Measurements from ENCODE around the gene MRPL10.
A peak's percentile ranks its signal among the peaks of the same experiment; 100 is the strongest.

The MRPL10 gene

GRCh38 chr17:47860386-47860785, 29.0 kb upstream of the MRPL10 start:
- no peak for DNase-seq (ENCODE audit: low read depth in 2 of 2)

GRCh38 chr17:47857551-47858455, 26.5 kb upstream of the MRPL10 start:
- no peak for DNase-seq (ENCODE audit: low read depth in 2 of 2)

- DNase-seq (ENCODE audit: low read depth in 2 of 2), result no peak
These were observed 25.5 kb upstream of the MRPL10 start for GRCh38 chr17:47856830-47857229.

- DNase-seq (ENCODE audit: low read depth in 2 of 2), result no peak
These were observed 24.4 kb upstream of the MRPL10 start for GRCh38 chr17:47855737-47856136.

- DNase-seq (ENCODE audit: low read depth in 2 of 2), result no peak
These were observed 22.3 kb upstream of the MRPL10 start for GRCh38 chr17:47853616-47854015.

GRCh38 chr17:47852113-47852949, 21.0 kb upstream of the MRPL10 start:
- DNase-seq (ENCODE audit: low read depth in 2 of 2), result no peak

GRCh38 chr17:47851764-47852112, 20.4 kb upstream of the MRPL10 start:
- no peak for DNase-seq (ENCODE audit: low read depth in 2 of 2)

GRCh38 chr17:47850692-47851573, 19.6 kb upstream of the MRPL10 start, which contains the start of gene SP6:
Gene SP6, minus strand, starts transcription at chr17:47851163. Its CDS starts 2,734 bp downstream, at chr17:47848429.
- peak; percentile 39 to 68 for DNase-seq (ENCODE audit: low read depth in 2 of 2)

GRCh38 chr17:47850373-47850691, 19.0 kb upstream of the MRPL10 start:
- no peak for DNase-seq (ENCODE audit: low read depth in 2 of 2)

GRCh38 chr17:47848198-47848513, 16.8 kb upstream of the MRPL10 start:
- no peak for DNase-seq (ENCODE audit: low read depth in 2 of 2)

GRCh38 chr17:47847341-47848197, 16.2 kb upstream of the MRPL10 start:
- DNase-seq (ENCODE audit: low read depth in 2 of 2), result no peak

GRCh38 chr17:47846716-47847340, 15.5 kb upstream of the MRPL10 start:
- DNase-seq (ENCODE audit: low read depth in 2 of 2), result no peak

GRCh38 chr17:47845716-47846075, 14.4 kb upstream of the MRPL10 start:
- DNase-seq (ENCODE audit: low read depth in 2 of 2), result no peak

- DNase-seq (ENCODE audit: low read depth in 2 of 2), result no peak
These were observed 13.7 kb upstream of the MRPL10 start for GRCh38 chr17:47844814-47845715.

- no peak for DNase-seq (ENCODE audit: low read depth in 2 of 2)
These were observed 12.9 kb upstream of the MRPL10 start for GRCh38 chr17:47844227-47844626.

GRCh38 chr17:47843391-47843730, 12.0 kb upstream of the MRPL10 start:
- no peak for DNase-seq (ENCODE audit: low read depth in 2 of 2)

- DNase-seq (ENCODE audit: low read depth in 2 of 2), result no peak
These were observed 10.3 kb upstream of the MRPL10 start for GRCh38 chr17:47841488-47842291.

- peak; percentile 78 to 89 for DNase-seq (ENCODE audit: low read depth in 2 of 2)
These were observed 9.6 kb upstream of the MRPL10 start, which contains the start of gene SCRN2 for GRCh38 chr17:47840742-47841487. Gene SCRN2, minus strand, starts transcription at chr17:47841273. Its CDS starts 430 bp downstream, at chr17:47840843.
